T-helper 2 cell treated with Interferon-gamma antibody and Interleukin-4, amounts not matched to agents 5 μg/mL and 100 μg/mL, for 36 hours (primary cell): ENCODE data around the gene PIP4K2B.

ENCODE experiments used
- DNase-seq: peaks from one replicate; pipeline ENCODE4 v3.0.0; 2021; ENCODE audit warnings: low spot score
- H3K27ac Mint-ChIP-seq: one replicate; pipeline ENCODE4 v1.8.0; 2021; ENCODE audit warnings: mild to moderate bottlenecking, mixed read lengths
- H3K27me3 Mint-ChIP-seq: one replicate; pipeline ENCODE4 v1.8.0; 2021; ENCODE audit warnings: low read depth, mixed read lengths
- H3K36me3 Mint-ChIP-seq: one replicate; pipeline ENCODE4 v1.8.0; 2021; ENCODE audit warnings: low read depth, mixed read lengths
- H3K4me1 Mint-ChIP-seq: one replicate; pipeline ENCODE4 v1.8.0; 2021; ENCODE audit warnings: low read depth, mixed read lengths
- H3K4me3 Mint-ChIP-seq: one replicate; pipeline ENCODE4 v1.8.0; 2022; ENCODE audit warnings: mild to moderate bottlenecking, moderate library complexity, mixed read lengths
- H3K9me3 Mint-ChIP-seq: one replicate; pipeline ENCODE4 v1.8.0; 2021; ENCODE audit warnings: mixed read lengths

Gene PIP4K2B

GRCh38 chr17:38799501-38800236 is at the start of gene PIP4K2B:
Gene PIP4K2B, minus strand, starts transcription at chr17:38799556. Its CDS starts 132 bp downstream, at chr17:38799424.
- H3K27ac Mint-ChIP-seq = peak within 1 kb of the TSS; percentile 87
- H3K27me3 Mint-ChIP-seq = no peaks in the 10 kb centered on the region
- DNase-seq = peak; percentile 88
- H3K36me3 Mint-ChIP-seq = peaks cover 45% of the 10 kb centered on the region
- H3K4me1 Mint-ChIP-seq = peaks cover 31% of the 10 kb centered on the region
- H3K9me3 Mint-ChIP-seq = no peaks in the 10 kb centered on the region
- H3K4me3 Mint-ChIP-seq = peak within 1 kb of the TSS; percentile 91

GRCh38 chr17:38848557-38848891 is 49.2 kb upstream of the PIP4K2B start:
- Mint-ChIP-seq H3K4me3 (no peak overlapping the region), H3K27ac (no peak overlapping the region), H3K9me3 (no peaks in the 10 kb centered on the region), H3K27me3 (no peaks in the 10 kb centered on the region), H3K36me3 (peaks cover 54% of the 10 kb centered on the region), H3K4me1 (peaks cover 29% of the 10 kb centered on the region)
- DNase-seq = no peak

- H3K9me3 Mint-ChIP-seq = no peaks in the 10 kb centered on the region
- H3K27me3 Mint-ChIP-seq = no peaks in the 10 kb centered on the region
- H3K4me1 Mint-ChIP-seq = peaks cover 3% of the 10 kb centered on the region
- peaks cover 15% of the 10 kb centered on the region for H3K36me3 Mint-ChIP-seq
- H3K4me3 Mint-ChIP-seq = no peak overlapping the region
- no peak overlapping the region for H3K27ac Mint-ChIP-seq
- no peak for DNase-seq
Observed at GRCh38 chr17:38844261-38844757, 45.0 kb upstream of the PIP4K2B start.

- peak overlapping the region; percentile 98 for H3K4me3 Mint-ChIP-seq
- peaks cover 13% of the 10 kb centered on the region for H3K36me3 Mint-ChIP-seq
- H3K4me1 Mint-ChIP-seq = peaks cover 19% of the 10 kb centered on the region
- no peak for DNase-seq
- H3K9me3 Mint-ChIP-seq = no peaks in the 10 kb centered on the region
- H3K27me3 Mint-ChIP-seq = no peaks in the 10 kb centered on the region
- peak overlapping the region; percentile 99 for H3K27ac Mint-ChIP-seq
Observed at GRCh38 chr17:38825762-38826247, 26.4 kb upstream of the PIP4K2B start.

- H3K4me1 Mint-ChIP-seq = peaks cover 22% of the 10 kb centered on the region
- DNase-seq = peak; percentile 98
- peak within 1 kb of the TSS; percentile 98 for H3K4me3 Mint-ChIP-seq
- H3K27ac Mint-ChIP-seq = peak within 1 kb of the TSS; percentile 99
- no peaks in the 10 kb centered on the region for H3K9me3 Mint-ChIP-seq
- H3K36me3 Mint-ChIP-seq = peaks cover 19% of the 10 kb centered on the region
- no peaks in the 10 kb centered on the region for H3K27me3 Mint-ChIP-seq
Observed at GRCh38 chr17:38824899-38825761, 25.8 kb upstream of the PIP4K2B start, which contains the start of gene CWC25. Gene CWC25, minus strand, starts transcription at chr17:38825321. Its CDS starts 138 bp downstream, at chr17:38825183.

GRCh38 chr17:38815576-38816193 is 16.3 kb upstream of the PIP4K2B start:
- H3K9me3 Mint-ChIP-seq = no peaks in the 10 kb centered on the region
- H3K36me3 Mint-ChIP-seq = peaks cover 38% of the 10 kb centered on the region
- H3K4me1 Mint-ChIP-seq = peaks cover 8% of the 10 kb centered on the region
- peak; percentile 18 for DNase-seq
- no peak overlapping the region for H3K4me3 Mint-ChIP-seq
- H3K27me3 Mint-ChIP-seq = no peaks in the 10 kb centered on the region
- no peak overlapping the region for H3K27ac Mint-ChIP-seq

- Mint-ChIP-seq H3K4me3 (no peak overlapping the region), H3K4me1 (no peaks in the 10 kb centered on the region), H3K36me3 (peaks cover 49% of the 10 kb centered on the region), H3K27me3 (no peaks in the 10 kb centered on the region), H3K9me3 (no peaks in the 10 kb centered on the region), H3K27ac (no peak overlapping the region)
- DNase-seq = no peak
Observed at GRCh38 chr17:38809828-38810227, 10.5 kb upstream of the PIP4K2B start.

- Mint-ChIP-seq H3K9me3 (no peaks in the 10 kb centered on the region), H3K4me1 (peaks cover 31% of the 10 kb centered on the region), H3K27me3 (no peaks in the 10 kb centered on the region), H3K4me3 (peak overlapping the region; percentile 87), H3K36me3 (peaks cover 45% of the 10 kb centered on the region), H3K27ac (peak overlapping the region; percentile 61)
- DNase-seq = no peak
Observed at GRCh38 chr17:38800237-38800760, 943 bp upstream of the PIP4K2B start.

GRCh38 chr17:38798614-38799500 is 499 bp downstream of the PIP4K2B start:
- no peaks in the 10 kb centered on the region for H3K9me3 Mint-ChIP-seq
- peaks cover 31% of the 10 kb centered on the region for H3K4me1 Mint-ChIP-seq
- H3K4me3 Mint-ChIP-seq = peak overlapping the region; percentile 91
- peak overlapping the region; percentile 87 for H3K27ac Mint-ChIP-seq
- H3K36me3 Mint-ChIP-seq = peaks cover 43% of the 10 kb centered on the region
- DNase-seq = peak; percentile 38
- no peaks in the 10 kb centered on the region for H3K27me3 Mint-ChIP-seq

GRCh38 chr17:38797828-38798227 is 1.5 kb downstream of the PIP4K2B start:
- peak overlapping the region; percentile 91 for H3K4me3 Mint-ChIP-seq
- H3K4me1 Mint-ChIP-seq = peaks cover 31% of the 10 kb centered on the region
- H3K27me3 Mint-ChIP-seq = no peaks in the 10 kb centered on the region
- no peak for DNase-seq
- H3K9me3 Mint-ChIP-seq = no peaks in the 10 kb centered on the region
- H3K36me3 Mint-ChIP-seq = peaks cover 36% of the 10 kb centered on the region
- peak overlapping the region; percentile 87 for H3K27ac Mint-ChIP-seq

- peaks cover 36% of the 10 kb centered on the region for H3K36me3 Mint-ChIP-seq
- peak overlapping the region; percentile 10 for H3K27ac Mint-ChIP-seq
- H3K4me3 Mint-ChIP-seq = peak overlapping the region; percentile 91
- H3K27me3 Mint-ChIP-seq = no peaks in the 10 kb centered on the region
- peaks cover 31% of the 10 kb centered on the region for H3K4me1 Mint-ChIP-seq
- no peaks in the 10 kb centered on the region for H3K9me3 Mint-ChIP-seq
- no peak for DNase-seq
Observed at GRCh38 chr17:38797158-38797490, 2.2 kb downstream of the PIP4K2B start.

GRCh38 chr17:38796451-38797157 is 2.8 kb downstream of the PIP4K2B start:
- no peaks in the 10 kb centered on the region for H3K27me3 Mint-ChIP-seq
- H3K4me3 Mint-ChIP-seq = peak overlapping the region; percentile 91
- H3K4me1 Mint-ChIP-seq = peaks cover 31% of the 10 kb centered on the region
- no peaks in the 10 kb centered on the region for H3K9me3 Mint-ChIP-seq
- no peak for DNase-seq
- H3K36me3 Mint-ChIP-seq = peaks cover 31% of the 10 kb centered on the region
- H3K27ac Mint-ChIP-seq = peak overlapping the region; percentile 10
